HFF-Myc (cell line): ENCODE results near the gene TRIM37.

ENCODE experiments used
- DNase-seq: peaks from one replicate; pipeline ENCODE4 v3.0.0-alpha.2; 2011; ENCODE audit warnings: low read depth; ENCODE audit errors: extremely low read depth
- H3K4me3 ChIP-seq: replicated peaks from 2 replicates; pipeline ENCODE4 v1.5.1; 2011; ENCODE audit warnings: low read depth, mild to moderate bottlenecking, control low read depth, low read length
- TF ChIP-seq, protein P1 (sequence below): IDR thresholded peaks from 2 replicates; pipeline ENCODE4 v1.5.1; 2012; ENCODE audit warnings: mild to moderate bottlenecking, low read depth, low read length, control low read depth; ENCODE audit errors: missing control alignments

The TRIM37 gene

DNA sequence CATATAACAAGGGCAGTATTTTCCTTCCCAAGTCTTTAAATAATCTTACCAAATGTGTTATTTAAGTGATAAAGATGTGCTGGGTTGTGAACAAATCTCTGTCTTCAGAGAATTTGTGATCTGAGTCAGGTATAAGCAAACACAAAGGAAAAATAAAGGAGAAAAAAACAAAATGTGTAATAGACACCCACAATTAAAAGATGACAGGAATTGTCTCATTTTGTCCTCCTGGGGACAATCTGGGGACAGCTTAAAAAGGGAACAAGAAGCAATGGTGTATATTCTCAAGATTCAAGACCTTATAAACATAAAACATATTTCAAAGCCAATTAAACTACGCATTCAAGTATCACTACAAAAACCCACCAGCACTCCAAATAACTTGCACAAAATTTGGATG lies 107.2 kb downstream of the TRIM37 start:
- DNase-seq, result no peak
- H3K4me3 ChIP-seq, result no peak overlapping the region
- TF ChIP-seq, protein P1, sequence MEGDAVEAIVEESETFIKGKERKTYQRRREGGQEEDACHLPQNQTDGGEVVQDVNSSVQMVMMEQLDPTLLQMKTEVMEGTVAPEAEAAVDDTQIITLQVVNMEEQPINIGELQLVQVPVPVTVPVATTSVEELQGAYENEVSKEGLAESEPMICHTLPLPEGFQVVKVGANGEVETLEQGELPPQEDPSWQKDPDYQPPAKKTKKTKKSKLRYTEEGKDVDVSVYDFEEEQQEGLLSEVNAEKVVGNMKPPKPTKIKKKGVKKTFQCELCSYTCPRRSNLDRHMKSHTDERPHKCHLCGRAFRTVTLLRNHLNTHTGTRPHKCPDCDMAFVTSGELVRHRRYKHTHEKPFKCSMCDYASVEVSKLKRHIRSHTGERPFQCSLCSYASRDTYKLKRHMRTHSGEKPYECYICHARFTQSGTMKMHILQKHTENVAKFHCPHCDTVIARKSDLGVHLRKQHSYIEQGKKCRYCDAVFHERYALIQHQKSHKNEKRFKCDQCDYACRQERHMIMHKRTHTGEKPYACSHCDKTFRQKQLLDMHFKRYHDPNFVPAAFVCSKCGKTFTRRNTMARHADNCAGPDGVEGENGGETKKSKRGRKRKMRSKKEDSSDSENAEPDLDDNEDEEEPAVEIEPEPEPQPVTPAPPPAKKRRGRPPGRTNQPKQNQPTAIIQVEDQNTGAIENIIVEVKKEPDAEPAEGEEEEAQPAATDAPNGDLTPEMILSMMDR, result no peak

DNA sequence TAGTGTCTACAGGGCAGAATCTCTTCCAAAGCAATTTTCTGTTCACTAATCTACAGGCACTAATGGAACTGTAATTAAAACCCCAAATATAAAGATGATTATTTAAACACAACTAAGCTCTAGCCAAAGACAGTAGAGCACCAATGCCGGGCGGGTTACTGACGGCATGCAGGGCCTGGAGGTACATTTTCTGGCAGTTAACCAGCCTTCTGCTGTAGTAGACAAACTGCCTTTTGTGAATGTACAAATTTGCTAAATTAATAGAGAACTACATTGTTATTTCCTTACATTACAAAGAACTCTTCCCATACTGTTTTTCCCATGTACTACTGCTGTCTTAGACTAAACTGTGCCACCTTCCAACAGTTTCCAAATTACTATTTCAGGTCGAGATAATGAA lies 107.8 kb downstream of the TRIM37 start:
- TF ChIP-seq, protein P1, result no peak
- no peak overlapping the region for H3K4me3 ChIP-seq
- DNase-seq, result no peak

GRCh38 chr17:58997756-58998553 lies 108.7 kb downstream of the TRIM37 start:
- H3K4me3 ChIP-seq, result no peak overlapping the region
- TF ChIP-seq, protein P1, result no peak
- DNase-seq, result no peak

DNA sequence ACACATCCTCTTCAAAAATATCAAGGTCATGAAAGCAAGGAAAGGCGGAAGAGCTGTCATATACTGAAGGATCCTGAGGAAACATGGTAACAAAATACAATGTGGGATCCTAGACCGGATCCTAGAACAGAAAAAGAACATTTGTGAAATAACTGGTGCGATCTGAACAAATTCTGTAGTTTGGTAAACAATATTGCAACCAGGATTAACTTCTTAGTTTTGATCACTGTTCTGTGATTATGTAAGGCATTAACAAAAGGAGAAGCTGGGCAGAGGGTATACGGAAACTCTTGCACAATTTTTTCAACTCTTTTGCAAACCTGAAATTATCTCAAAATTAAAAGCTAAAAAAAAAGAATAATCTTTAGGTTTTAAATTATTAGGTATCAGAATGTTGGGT lies 109.7 kb downstream of the TRIM37 start:
- no peak overlapping the region for H3K4me3 ChIP-seq
- no peak for DNase-seq
- TF ChIP-seq, protein P1, result no peak

- H3K4me3 ChIP-seq, result no peak overlapping the region
- TF ChIP-seq, protein P1, result no peak
- no peak for DNase-seq
Observed at GRCh38 chr17:58995247-58995940, 111.3 kb downstream of the TRIM37 start.

GRCh38 chr17:58993311-58993710 lies 113.4 kb downstream of the TRIM37 start:
- TF ChIP-seq, protein P1, result no peak
- H3K4me3 ChIP-seq, result no peak overlapping the region
- no peak for DNase-seq
